KMS-11 (cell line): ENCODE data around the gene KCNB1.

Source experiments
- H2AFZ ChIP-seq: fragments of 200-600 bp; sonication (generic); 2 replicates; pipeline ENCODE4 v1.6.1; 2016; ENCODE audit warnings: antibody characterized with exemption, mixed run types, low read depth
- H3K27ac ChIP-seq: fragments of 200-600 bp; sonication (generic); 2 replicates; pipeline ENCODE4 v1.6.1; 2016; ENCODE audit warnings: mild to moderate bottlenecking, mixed run types
- H3K27me3 ChIP-seq: fragments of 200-600 bp; sonication (generic); 2 replicates; pipeline ENCODE4 v1.6.1; 2017; ENCODE audit warnings: mild to moderate bottlenecking, low read depth, mixed run types, moderate library complexity; ENCODE audit not compliant: insufficient read depth
- H3K36me3 ChIP-seq: fragments of 200-600 bp; sonication (generic); 2 replicates; pipeline ENCODE4 v1.6.1; 2017; ENCODE audit warnings: mild to moderate bottlenecking, mixed run types; ENCODE audit not compliant: insufficient read depth
- H3K4me1 ChIP-seq: fragments of 200-600 bp; sonication (generic); 2 replicates; pipeline ENCODE4 v1.6.1; 2016; ENCODE audit warnings: mild to moderate bottlenecking, low read depth, mixed run types; ENCODE audit not compliant: poor library complexity, severe bottlenecking
- H3K4me2 ChIP-seq: fragments of 200-600 bp; sonication (generic); 2 replicates; pipeline ENCODE4 v1.7.0; 2016; ENCODE audit warnings: mild to moderate bottlenecking, mixed run types
- H3K4me3 ChIP-seq: fragments of 200-600 bp; sonication (generic); IDR thresholded peaks from 2 replicates; pipeline ENCODE4 v1.6.1; 2017; ENCODE audit warnings: low read depth, low read length, mixed read lengths; ENCODE audit not compliant: insufficient read depth
- H3K79me2 ChIP-seq: fragments of 200-600 bp; sonication (generic); 2 replicates; pipeline ENCODE4 v1.6.1; 2016; ENCODE audit warnings: low read depth, mixed run types; ENCODE audit not compliant: insufficient read depth
- H3K9ac ChIP-seq: fragments of 200-600 bp; sonication (generic); 2 replicates; pipeline ENCODE4 v1.6.1; 2016; ENCODE audit warnings: mild to moderate bottlenecking, mixed run types
- H4K20me1 ChIP-seq: fragments of 200-600 bp; sonication (generic); 2 replicates; pipeline ENCODE4 v1.6.1; 2016; ENCODE audit warnings: mild to moderate bottlenecking, mixed run types; ENCODE audit not compliant: insufficient read depth
- CTCF ChIP-seq: fragments of 200-600 bp; sonication (generic); conservative IDR thresholded peaks from 2 replicates; pipeline ENCODE4 v1.6.1; 2017; ENCODE audit warnings: low read depth, mild to moderate bottlenecking, antibody characterized with exemption, low read length, moderate library complexity, mixed read lengths

The KCNB1 gene

GRCh38 chr20:49471397-49471796 is 11.1 kb downstream of the KCNB1 start:
- Histone ChIP-seq H3K79me2 (no peaks in the 10 kb centered on the region), H3K36me3 (no peaks in the 10 kb centered on the region), H4K20me1 (no peaks in the 10 kb centered on the region), H3K4me1 (no peaks in the 10 kb centered on the region), H3K9ac (no peak overlapping the region), H2AFZ (no peak overlapping the region), H3K27me3 (peaks cover 3% of the 10 kb centered on the region; the same call in 1 of the 2 replicates), H3K4me3 (no peak overlapping the region), H3K27ac (no peak overlapping the region), H3K4me2 (no peak overlapping the region)
- no peak for TF ChIP-seq CTCF

- no peak overlapping the region for H3K4me3 ChIP-seq
- no peak overlapping the region for H3K4me2 ChIP-seq
- no peak overlapping the region for H3K27ac ChIP-seq
- TF ChIP-seq CTCF = no peak
- H3K9ac ChIP-seq = no peak overlapping the region
- no peaks in the 10 kb centered on the region for H4K20me1 ChIP-seq
- no peaks in the 10 kb centered on the region for H3K4me1 ChIP-seq
- H3K27me3 ChIP-seq = peaks cover 3% of the 10 kb centered on the region; the same call in 1 of the 2 replicates
- H3K36me3 ChIP-seq = no peaks in the 10 kb centered on the region
- no peak overlapping the region for H2AFZ ChIP-seq
- H3K79me2 ChIP-seq = no peaks in the 10 kb centered on the region
Observed at GRCh38 chr20:49470922-49471321, 11.5 kb downstream of the KCNB1 start.

GRCh38 chr20:49469060-49469459 is 13.4 kb downstream of the KCNB1 start:
- Histone ChIP-seq H3K4me1 (no peaks in the 10 kb centered on the region), H2AFZ (no peak overlapping the region), H3K4me3 (no peak overlapping the region), H3K79me2 (no peaks in the 10 kb centered on the region), H3K9ac (no peak overlapping the region), H3K27ac (no peak overlapping the region), H3K27me3 (peaks cover 3% of the 10 kb centered on the region; the same call in 1 of the 2 replicates), H4K20me1 (no peaks in the 10 kb centered on the region), H3K4me2 (no peak overlapping the region), H3K36me3 (no peaks in the 10 kb centered on the region)
- TF ChIP-seq CTCF = no peak

- Histone ChIP-seq H3K36me3 (no peaks in the 10 kb centered on the region), H3K4me2 (no peak overlapping the region), H3K9ac (no peak overlapping the region), H3K79me2 (no peaks in the 10 kb centered on the region), H2AFZ (no peak overlapping the region), H4K20me1 (no peaks in the 10 kb centered on the region), H3K4me1 (no peaks in the 10 kb centered on the region), H3K27ac (no peak overlapping the region), H3K4me3 (no peak overlapping the region), H3K27me3 (peaks cover 3% of the 10 kb centered on the region; the same call in 1 of the 2 replicates)
- no peak for TF ChIP-seq CTCF
Observed at GRCh38 chr20:49468412-49468811, 14.1 kb downstream of the KCNB1 start.
